HepG2 (cell line): ENCODE data around the gene CCNF. TPM values are rescaled to one million over a fixed set of nuclear protein-coding genes. Genes with fewer than 3 reads are reported as not detected.

Experiments
- ARID3A ChIP-seq: IDR thresholded peaks from 2 replicates; pipeline ENCODE4 v1.6.1; 2012; ENCODE audit warnings: low read depth, low read length, improper control_type of control experiment
- ARID5B ChIP-seq: IDR thresholded peaks from 2 replicates; pipeline ENCODE4 v1.4.0; 2020; ENCODE audit warnings: mild to moderate bottlenecking, missing genetic modification reagents
- BCL6 ChIP-seq: IDR thresholded peaks from 2 replicates; pipeline ENCODE4 v1.6.1; 2016; ENCODE audit warnings: missing genetic modification reagents, missing compliant biosample characterization
- EHMT2 ChIP-seq: fragments of 200-600 bp; sonication (generic); IDR thresholded peaks from 2 replicates; pipeline ENCODE4 v1.7.0; 2017; ENCODE audit warnings: antibody characterized with exemption, low read depth, low read length, borderline replicate concordance
- GTF2F1 ChIP-seq: fragments of 150-350 bp; IDR thresholded peaks from 2 replicates; pipeline ENCODE4 v1.6.1; 2014; ENCODE audit warnings: low read length
- LCORL ChIP-seq, 2 experiments: fragments of 450-650 bp in 1 of 2; sonication (generic) in 1 of 2; formaldehyde crosslinking in 1 of 2; IDR thresholded peaks; 2 replicates each; pipeline versions ENCODE4 v1.5.0 to v1.6.1; 2017 to 2020; ENCODE audit warnings: antibody characterized with exemption in 1 of 2, missing genetic modification reagents in 1 of 2
- MIXL1 ChIP-seq: IDR thresholded peaks from 2 replicates; pipeline ENCODE4 v1.6.1; 2016
- PAF1 ChIP-seq: IDR thresholded peaks from 2 replicates; pipeline ENCODE4 v1.6.1; 2016; ENCODE audit warnings: missing genetic modification reagents, missing compliant biosample characterization
- PBX3 ChIP-seq: sonication (generic); formaldehyde crosslinking; IDR thresholded peaks from 2 replicates; pipeline ENCODE4 v1.8.1; 2023; ENCODE audit warnings: missing genetic modification reagents, inconsistent platforms, borderline replicate concordance
- SOX6 ChIP-seq, 2 experiments: fragments of 450-650 bp in 1 of 2; sonication (generic) in 1 of 2; formaldehyde crosslinking in 1 of 2; IDR thresholded peaks; 2 replicates each; pipeline versions ENCODE4 v1.4.0 to v1.6.1; 2017 to 2020; ENCODE audit warnings: antibody characterized with exemption in 1 of 2, mild to moderate bottlenecking in 1 of 2, missing genetic modification reagents in 1 of 2
- STAT6 ChIP-seq: sonication (generic); formaldehyde crosslinking; IDR thresholded peaks from 2 replicates; pipeline ENCODE4 v1.4.0; 2020; ENCODE audit warnings: missing genetic modification reagents, mild to moderate bottlenecking, borderline replicate concordance
- ZBTB26 ChIP-seq: IDR thresholded peaks from 2 replicates; pipeline ENCODE4 v1.6.1; 2016; ENCODE audit warnings: missing compliant biosample characterization, missing genetic modification reagents, borderline replicate concordance
- ZNF296 ChIP-seq: sonication (generic); formaldehyde crosslinking; conservative IDR thresholded peaks from 2 replicates; pipeline ENCODE4 v1.5.0; 2020; ENCODE audit warnings: mild to moderate bottlenecking, missing genetic modification reagents
- ZNF747 ChIP-seq: sonication (generic); formaldehyde crosslinking; IDR thresholded peaks from 2 replicates; pipeline ENCODE4 v1.8.1; 2023; ENCODE audit warnings: missing genetic modification reagents, mild to moderate bottlenecking, borderline replicate concordance
- ZNF800 ChIP-seq: sonication (generic); formaldehyde crosslinking; IDR thresholded peaks from 2 replicates; pipeline ENCODE4 v1.4.0; 2020; ENCODE audit warnings: missing genetic modification reagents
- ZSCAN29 ChIP-seq: sonication (generic); formaldehyde crosslinking; conservative IDR thresholded peaks from 2 replicates; pipeline ENCODE4 v1.4.0; 2020; ENCODE audit warnings: mild to moderate bottlenecking, missing genetic modification reagents
- polyA plus RNA-seq, 8 experiments: library from polyadenylated mRNA; depleted of rRNA in 3 of 8; stranded (reverse) in 7 of 8; unstranded in 1 of 8; fragments of >200 nt; fragmentation: Illumina TruSeq in 4 of 8; extraction: Trizol in 4 of 8; gene quantifications; 2 replicates each; pipeline versions ENCODE4 v1.2.1 to v1.2.3, GENCODE V29; 2011 to 2016; ENCODE audit warnings: low read depth in 4 of 8, missing spikeins in 1 of 8, mixed read lengths in 1 of 8; ENCODE audit not compliant: insufficient read depth in 1 of 8
- total RNA-seq, 5 experiments: library from RNA; depleted of rRNA; stranded (reverse); fragments of >200 nt; fragmentation: Illumina TruSeq; extraction: Trizol; gene quantifications; 2 replicates each; pipeline ENCODE4 v1.2.3, GENCODE V29; 2016; ENCODE audit warnings: low read depth in 1 of 5

The CCNF gene
- total and polyA plus RNA-seq, 2 of the 13 experiments (the other 11 are each of a cell fraction or from before 2014, with no cell fraction given): 6.4 to 22.8 TPM

- TF ChIP-seq STAT6 (CRISPR knock-in tag): no peak
- no peak for TF ChIP-seq ZNF800
- no peak for TF ChIP-seq PBX3
- TF ChIP-seq SOX6 (IDR thresholded peaks at IDR 0.05): no peak
- TF ChIP-seq SOX6 (CRISPR knock-in tag; IDR thresholded peaks at IDR 0.05): peak; percentile 72; the same call in 1 of the 2 replicates
- no peak for TF ChIP-seq LCORL (IDR thresholded peaks at IDR 0.05)
- peak; percentile 28; the same call in 1 of the 2 replicates for TF ChIP-seq LCORL (CRISPR knock-in tag; IDR thresholded peaks at IDR 0.05)
- TF ChIP-seq ZNF747 (CRISPR knock-in tag): no peak
- no peak for TF ChIP-seq EHMT2
- TF ChIP-seq ZBTB26 (CRISPR knock-in tag): no peak
- TF ChIP-seq GTF2F1: no peak
- TF ChIP-seq PAF1 (CRISPR knock-in tag): no peak
- peak; percentile 32; the same call in 1 of the 2 replicates for TF ChIP-seq ARID3A
- no peak for TF ChIP-seq ZSCAN29 (CRISPR knock-in tag)
- TF ChIP-seq BCL6 (CRISPR knock-in tag): peak; percentile 43; the same call in 1 of the 2 replicates
- TF ChIP-seq ZNF296: peak; percentile 77; the same call in 1 of the 2 replicates
- peak; percentile 69; the same call in 1 of the 2 replicates for TF ChIP-seq MIXL1 (CRISPR knock-in tag)
- TF ChIP-seq ARID5B (CRISPR knock-in tag): no peak
These were observed 47.5 kb downstream of the CCNF start (continued) for GRCh38 chr16:2476741-2477140.
